NB4 (cell line): ENCODE measurements around the gene MXD4.

Experiments used
- DNase-seq: peaks from one replicate; pipeline ENCODE4 v3.0.0; 2010; ENCODE audit warnings: low read depth
- H3K4me3 ChIP-seq: one replicate; pipeline ENCODE4 v1.5.1; 2011; ENCODE audit warnings: mild to moderate bottlenecking, low read depth, low read length, moderate library complexity
- CTCF ChIP-seq: IDR thresholded peaks from one replicate; pipeline ENCODE4 v1.5.1; 2012; ENCODE audit warnings: low read depth, low read length
- MAX ChIP-seq: IDR thresholded peaks from 2 replicates; pipeline ENCODE4 v1.6.1; 2011; ENCODE audit warnings: low read depth, low read length
- MYC ChIP-seq: IDR thresholded peaks from 2 replicates; pipeline ENCODE4 v1.6.1; 2011; ENCODE audit warnings: low read depth, low read length
- POLR2A ChIP-seq: IDR thresholded peaks from 2 replicates; pipeline ENCODE4 v1.6.1; 2011; ENCODE audit warnings: mild to moderate bottlenecking; ENCODE audit not compliant: insufficient read length; ENCODE audit errors: extremely low read depth

Gene MXD4

GRCh38 chr4:2267841-2268240 lies 5.9 kb upstream of the MXD4 start:
- TF ChIP-seq CTCF: no peak
- no peak for TF ChIP-seq MYC
- TF ChIP-seq POLR2A: no peak
- TF ChIP-seq MAX: no peak
- no peak for DNase-seq
- H3K4me3 ChIP-seq: no peak overlapping the region

- TF ChIP-seq POLR2A: no peak
- no peak for TF ChIP-seq MAX
- no peak for TF ChIP-seq CTCF
- no peak for TF ChIP-seq MYC
- H3K4me3 ChIP-seq: no peak overlapping the region
- DNase-seq: no peak
Observed at GRCh38 chr4:2267320-2267811, 5.5 kb upstream of the MXD4 start.

GRCh38 chr4:2266821-2267220 lies 4.9 kb upstream of the MXD4 start:
- no peak for DNase-seq

GRCh38 chr4:2266181-2266580 lies 4.3 kb upstream of the MXD4 start:
- DNase-seq: no peak
- TF ChIP-seq CTCF (no peak), POLR2A (no peak), MAX (no peak)
- no peak overlapping the region for H3K4me3 ChIP-seq

More at GRCh38 chr4:2266821-2267220, 4.9 kb upstream of the MXD4 start:
- TF ChIP-seq MAX: no peak
- TF ChIP-seq CTCF: no peak
- TF ChIP-seq MYC: no peak
- no peak overlapping the region for H3K4me3 ChIP-seq

GRCh38 chr4:2265113-2266110 lies 3.5 kb upstream of the MXD4 start:
- no peak for TF ChIP-seq MYC
- peak; percentile 3 for TF ChIP-seq CTCF
- no peak for DNase-seq
- H3K4me3 ChIP-seq: no peak overlapping the region
